AG04449 (cell line): ENCODE results near the gene MAN2B1.

Source experiments
- CTCF ChIA-PET: fragments of 350-600 bp; formaldehyde crosslinking; extraction: SDS; loops from one replicate; lab custom pipeline; 2021; ENCODE audit warnings: antibody characterized with exemption; lab: Yijun Ruan, JAX
- POLR2A ChIA-PET: fragments of 400-600, 350-600 bp; formaldehyde crosslinking; extraction: SDS; loops from one replicate; lab custom pipeline; 2020; ENCODE audit warnings: antibody characterized with exemption, inconsistent platforms; lab: Yijun Ruan, JAX
- DNase-seq: peaks from one replicate; pipeline ENCODE4 v3.0.0-alpha.2; 2010; ENCODE audit warnings: low read depth, low spot score
- H3K4me3 ChIP-seq: 2 replicates; pipeline ENCODE4 v1.5.1; 2011; ENCODE audit warnings: low read depth, mild to moderate bottlenecking, control low read depth, low read length
- TF ChIP-seq, protein P1 (sequence below): IDR thresholded peaks from one replicate; pipeline ENCODE4 v1.5.1; 2011; ENCODE audit warnings: mild to moderate bottlenecking, moderate library complexity, low read length, control low read depth, inconsistent platforms; ENCODE audit not compliant: insufficient read depth; ENCODE audit errors: missing control alignments

MAN2B1 gene

DNA sequence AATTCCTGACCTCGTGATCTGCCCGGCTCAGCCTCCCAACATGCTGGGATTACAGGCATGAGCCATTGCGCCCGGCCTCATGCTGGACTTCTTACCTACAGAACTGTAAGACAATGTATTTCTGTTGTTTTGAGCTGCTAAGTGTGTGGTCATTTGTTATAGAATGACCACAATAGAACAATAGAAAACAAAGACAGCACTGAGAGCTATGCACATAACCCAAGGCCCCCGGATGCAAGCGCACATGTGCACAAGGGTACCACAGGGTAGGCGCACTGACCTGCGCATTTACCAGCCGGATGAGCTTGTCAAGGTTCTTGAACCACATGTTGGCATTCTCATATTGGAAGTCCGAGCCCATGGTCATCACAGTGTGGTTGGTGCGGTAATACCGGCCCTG lies 5.6 kb downstream of the MAN2B1 start:
- H3K4me3 ChIP-seq, result no peak overlapping the region
- CTCF ChIA-PET, result interaction anchor here (1.0 to 3.5 kb wide), 4 partner anchors 11 to 97 kb away, joined by 3 to 20 read pairs (median 6); no protein-coding TSS in a partner anchor
- DNase-seq, result no peak
- TF ChIP-seq, protein P1, sequence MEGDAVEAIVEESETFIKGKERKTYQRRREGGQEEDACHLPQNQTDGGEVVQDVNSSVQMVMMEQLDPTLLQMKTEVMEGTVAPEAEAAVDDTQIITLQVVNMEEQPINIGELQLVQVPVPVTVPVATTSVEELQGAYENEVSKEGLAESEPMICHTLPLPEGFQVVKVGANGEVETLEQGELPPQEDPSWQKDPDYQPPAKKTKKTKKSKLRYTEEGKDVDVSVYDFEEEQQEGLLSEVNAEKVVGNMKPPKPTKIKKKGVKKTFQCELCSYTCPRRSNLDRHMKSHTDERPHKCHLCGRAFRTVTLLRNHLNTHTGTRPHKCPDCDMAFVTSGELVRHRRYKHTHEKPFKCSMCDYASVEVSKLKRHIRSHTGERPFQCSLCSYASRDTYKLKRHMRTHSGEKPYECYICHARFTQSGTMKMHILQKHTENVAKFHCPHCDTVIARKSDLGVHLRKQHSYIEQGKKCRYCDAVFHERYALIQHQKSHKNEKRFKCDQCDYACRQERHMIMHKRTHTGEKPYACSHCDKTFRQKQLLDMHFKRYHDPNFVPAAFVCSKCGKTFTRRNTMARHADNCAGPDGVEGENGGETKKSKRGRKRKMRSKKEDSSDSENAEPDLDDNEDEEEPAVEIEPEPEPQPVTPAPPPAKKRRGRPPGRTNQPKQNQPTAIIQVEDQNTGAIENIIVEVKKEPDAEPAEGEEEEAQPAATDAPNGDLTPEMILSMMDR, result no peak
- POLR2A ChIA-PET, result no interaction called here

DNA sequence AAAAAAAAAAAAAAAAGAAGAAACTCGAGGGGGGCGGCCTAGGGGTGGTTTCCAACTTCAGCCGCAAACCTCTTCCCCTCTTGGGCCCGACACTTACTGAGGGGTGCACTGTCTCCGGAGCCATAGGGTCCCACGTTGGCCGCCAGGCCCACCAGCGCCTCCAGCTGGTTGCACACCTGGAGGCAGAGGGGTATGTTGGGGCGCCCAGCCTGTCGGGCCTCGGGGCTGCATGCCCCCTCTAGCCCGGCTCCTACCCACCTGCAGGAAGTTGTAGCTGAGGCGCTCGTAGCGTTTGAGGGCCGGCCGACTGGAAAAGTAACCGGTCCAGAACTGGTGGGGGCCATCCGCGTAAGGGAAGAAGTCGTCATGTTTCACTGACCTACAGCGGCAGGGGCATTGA lies 8.6 kb downstream of the MAN2B1 start:
- TF ChIP-seq, protein P1, result no peak
- POLR2A ChIA-PET, result no interaction called here
- CTCF ChIA-PET, result interaction anchor here (1.2 to 1.6 kb wide), 2 partner anchors 19 to 94 kb away, joined by 4 to 8 read pairs; no protein-coding TSS in a partner anchor
- no peak for DNase-seq
- no peak overlapping the region for H3K4me3 ChIP-seq

DNA sequence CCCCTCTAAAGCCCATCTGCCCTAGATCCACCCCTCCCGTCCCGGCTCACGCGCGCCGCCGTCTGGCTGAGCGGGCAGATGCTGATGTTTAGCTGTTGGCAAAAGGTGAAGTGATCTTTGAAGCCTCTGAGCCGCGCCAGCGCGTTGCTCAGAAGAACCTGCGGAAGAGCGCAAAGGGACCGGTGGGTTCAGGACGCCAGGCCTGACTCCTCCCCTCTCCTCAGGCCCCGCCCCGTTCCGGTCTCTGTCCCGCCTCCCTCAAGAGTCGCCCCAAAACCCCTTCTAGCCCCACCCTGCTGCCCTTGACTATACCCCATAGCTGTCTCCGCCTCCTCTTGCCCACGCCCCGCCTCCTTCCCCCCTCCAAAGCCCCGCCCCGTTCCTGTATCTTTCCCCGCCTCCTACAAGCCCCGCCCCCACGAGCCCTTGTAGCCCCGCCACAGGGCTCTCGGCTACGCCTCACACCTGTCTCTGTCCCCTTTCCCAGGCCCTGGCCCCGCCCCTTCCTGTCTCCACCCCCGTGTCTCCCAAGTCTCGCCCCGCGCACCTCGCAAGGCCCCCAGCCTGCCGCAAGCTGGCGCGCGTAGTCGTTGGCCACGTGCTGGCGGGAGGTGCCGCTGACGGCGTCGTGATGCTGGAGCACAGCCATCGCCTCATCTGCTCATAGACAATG lies 9.5 kb downstream of the MAN2B1 start:
- CTCF ChIA-PET, result interaction anchor here (1.2 kb wide), 1 partner anchor 20 kb away, joined by 4 read pairs; no protein-coding TSS in a partner anchor
- TF ChIP-seq, protein P1, result no peak
- no peak for DNase-seq
- POLR2A ChIA-PET, result no interaction called here
- no peak overlapping the region for H3K4me3 ChIP-seq

DNA sequence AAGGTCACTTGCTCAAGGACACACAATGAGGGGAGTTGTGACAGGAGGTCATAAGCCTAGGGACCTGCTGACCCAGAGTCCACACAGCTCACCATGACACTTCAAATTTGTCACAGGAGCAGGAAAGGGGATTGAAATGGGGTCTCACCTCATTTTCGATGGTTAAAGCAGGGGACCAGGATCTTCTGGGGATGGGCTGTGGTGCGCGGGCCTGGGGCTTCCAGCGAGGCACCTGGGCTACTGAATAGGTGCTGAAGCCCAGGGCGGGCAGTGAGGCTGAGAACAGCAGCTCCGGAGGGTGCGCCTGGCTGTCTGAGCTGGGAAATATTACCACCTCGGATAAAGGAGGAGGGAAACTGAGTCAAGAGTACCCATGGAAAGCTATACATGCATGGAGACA lies 11.0 kb downstream of the MAN2B1 start:
- DNase-seq, result no peak
- TF ChIP-seq, protein P1, result no peak
- ChIA-PET CTCF (interaction anchor here (1.2 to 1.5 kb wide), 2 partner anchors 16 kb away, joined by 3 to 6 read pairs; no protein-coding TSS in a partner anchor), POLR2A (no interaction called here)
- no peak overlapping the region for H3K4me3 ChIP-seq

DNA sequence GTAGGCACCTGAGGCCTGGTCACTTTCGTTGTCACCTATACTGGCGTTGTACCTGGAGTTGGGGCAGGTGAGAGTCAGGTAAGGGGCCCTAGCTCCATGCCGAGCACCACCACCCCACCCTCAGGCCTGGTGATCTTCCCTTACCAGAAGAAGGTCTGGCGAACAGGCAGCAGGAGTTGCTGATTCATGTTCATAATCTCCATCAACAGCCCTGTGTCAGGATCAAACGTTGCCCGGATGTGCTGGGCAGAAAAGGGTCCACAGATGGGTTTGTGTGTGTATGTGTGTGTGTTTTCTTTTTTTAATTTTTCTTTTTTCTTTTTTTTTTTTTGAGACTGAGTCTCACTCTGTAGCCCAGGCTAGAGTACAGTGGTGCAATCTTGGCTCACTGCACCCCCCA lies 14.3 kb downstream of the MAN2B1 start:
- no peak overlapping the region for H3K4me3 ChIP-seq
- CTCF ChIA-PET, result no interaction called here
- POLR2A ChIA-PET, result no interaction called here
- TF ChIP-seq, protein P1, result no peak
- DNase-seq, result no peak

DNA sequence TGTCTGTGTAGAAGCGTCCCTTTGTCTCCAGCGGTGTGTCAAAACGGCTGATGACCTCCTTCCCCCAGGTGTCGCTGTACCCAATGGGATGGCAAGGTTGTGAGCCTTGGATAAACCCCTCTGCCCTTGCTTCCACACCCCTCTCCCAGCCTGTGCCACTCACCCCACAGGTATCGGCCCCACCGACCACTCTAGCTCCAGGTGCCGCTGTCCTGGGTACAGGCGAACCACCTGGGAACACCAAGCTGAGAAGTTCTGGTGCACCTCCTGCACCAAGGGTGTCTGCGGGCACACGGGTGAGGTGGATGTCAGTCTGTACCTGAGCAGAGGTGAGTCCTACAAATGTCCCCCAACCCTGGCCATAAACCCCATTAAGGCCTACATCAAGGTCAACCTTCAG lies 16.6 kb downstream of the MAN2B1 start:
- ChIA-PET CTCF (interaction anchor here (1.4 to 1.5 kb wide), 2 partner anchors 10 to 86 kb away, joined by 4 to 8 read pairs; no protein-coding TSS in a partner anchor), POLR2A (no interaction called here)
- no peak for DNase-seq
- TF ChIP-seq, protein P1, result no peak
- no peak overlapping the region for H3K4me3 ChIP-seq
